MM.1S (cell line): ENCODE measurements around the gene PI4KA.

Experiments
- DNase-seq: peaks from one replicate; pipeline ENCODE4 v3.0.0-alpha.2; 2015
- H2AFZ ChIP-seq: fragments of 300-600 bp; sonication (generic); 2 replicates; pipeline ENCODE4 v1.6.0; 2016; ENCODE audit warnings: antibody characterized with exemption, low read length
- H3F3A ChIP-seq: fragments of 300-600 bp; sonication (generic); 2 replicates; pipeline ENCODE4 v1.6.1; 2016; ENCODE audit warnings: mild to moderate bottlenecking, antibody characterized with exemption, low read length, moderate library complexity, mixed read lengths; ENCODE audit not compliant: insufficient read depth
- H3K27ac ChIP-seq: fragments of 300-600 bp; sonication (generic); 2 replicates; pipeline ENCODE4 v1.5.1; 2016; ENCODE audit warnings: mild to moderate bottlenecking, low read length
- H3K27me3 ChIP-seq: fragments of 300-600 bp; sonication (generic); replicated peaks from 2 replicates; pipeline ENCODE4 v1.6.0; 2016; ENCODE audit warnings: low read length; ENCODE audit not compliant: insufficient read depth
- H3K36me3 ChIP-seq: fragments of 300-600 bp; sonication (generic); replicated peaks from 2 replicates; pipeline ENCODE4 v1.6.1; 2016; ENCODE audit warnings: mild to moderate bottlenecking, low read length, mixed read lengths; ENCODE audit not compliant: insufficient read depth
- H3K4me1 ChIP-seq: fragments of 300-600 bp; sonication (generic); 2 replicates; pipeline ENCODE4 v1.6.1; 2016; ENCODE audit warnings: low read length, mixed read lengths
- H3K4me2 ChIP-seq: fragments of 300-600 bp; sonication (generic); 2 replicates; pipeline ENCODE4 v1.6.0; 2016; ENCODE audit warnings: low read depth, low read length
- H3K4me3 ChIP-seq: fragments of 300-600 bp; sonication (generic); 2 replicates; pipeline ENCODE4 v1.5.1; 2016; ENCODE audit warnings: low read length, mixed read lengths
- H3K79me2 ChIP-seq: fragments of 300-600 bp; sonication (generic); 2 replicates; pipeline ENCODE4 v1.6.1; 2016; ENCODE audit warnings: mixed run types, low read length, mixed read lengths
- H3K9ac ChIP-seq: fragments of 300-600 bp; sonication (generic); 2 replicates; pipeline ENCODE4 v1.6.1; 2016; ENCODE audit warnings: low read length, mixed read lengths
- H3K9me2 ChIP-seq: fragments of 300-600 bp; sonication (generic); replicated peaks from 2 replicates; pipeline ENCODE4 v1.6.1; 2016; ENCODE audit warnings: mild to moderate bottlenecking, low read length, mixed read lengths; ENCODE audit not compliant: insufficient read depth
- H3K9me3 ChIP-seq: fragments of 300-600 bp; sonication (generic); replicated peaks from 2 replicates; pipeline ENCODE4 v1.6.1; 2016; ENCODE audit warnings: mild to moderate bottlenecking, low read length, mixed read lengths; ENCODE audit not compliant: insufficient read depth
- H4K20me1 ChIP-seq: fragments of 300-600 bp; sonication (generic); 2 replicates; pipeline ENCODE4 v1.6.1; 2016; ENCODE audit warnings: mild to moderate bottlenecking, low read length, moderate library complexity, mixed read lengths; ENCODE audit not compliant: insufficient read depth
- EZH2 ChIP-seq: fragments of 300-600 bp; sonication (generic); optimal IDR thresholded peaks from 2 replicates; pipeline ENCODE3; 2017; ENCODE audit warnings: low read depth, mild to moderate bottlenecking, antibody characterized with exemption, low read length, mixed read lengths
- EZH2phosphoT487 ChIP-seq: fragments of 300-600 bp; sonication (generic); IDR thresholded peaks from 2 replicates; pipeline ENCODE4 v1.6.1; 2018; ENCODE audit warnings: antibody characterized with exemption, low read length
- TF ChIP-seq, protein P1 (sequence below): fragments of 300-600 bp; sonication (generic); IDR thresholded peaks from 2 replicates; pipeline ENCODE4 v1.5.1; 2016; ENCODE audit warnings: antibody characterized with exemption, low read length, mixed read lengths

The PI4KA gene

DNA sequence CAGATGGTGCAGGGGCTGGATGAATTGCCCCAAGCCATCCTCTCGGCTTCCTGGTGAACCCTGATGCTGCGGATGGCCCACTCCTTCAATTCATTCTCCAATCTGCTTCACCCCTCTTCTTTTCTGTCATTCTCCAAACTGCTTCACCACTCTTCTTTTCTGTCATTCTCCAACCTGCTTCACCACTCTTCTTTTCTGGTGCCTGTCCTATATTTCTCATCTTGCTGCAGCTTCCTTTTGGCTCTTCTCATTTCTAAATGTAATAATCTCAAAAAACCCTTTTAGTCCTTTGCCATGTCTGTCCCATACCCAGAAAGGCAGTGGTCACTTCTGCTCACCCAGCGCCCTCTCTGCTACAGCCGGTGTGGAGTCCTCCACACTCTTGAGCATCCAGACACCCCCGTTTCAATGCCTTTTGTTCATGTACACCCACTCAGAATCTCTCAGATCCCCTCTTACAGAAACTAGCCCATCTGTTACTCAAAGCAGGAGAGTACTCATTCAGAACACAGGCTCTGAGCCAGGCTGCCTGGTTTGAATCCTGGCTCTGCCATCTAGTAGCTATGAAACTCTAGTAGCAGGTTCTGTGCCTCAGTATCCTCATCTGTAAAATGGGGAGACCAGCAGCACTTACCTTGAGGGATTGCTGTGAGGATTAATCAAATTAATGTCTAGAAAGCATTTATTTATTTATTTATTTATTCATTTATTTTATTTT, 69.8 kb downstream of the PI4KA start:
- H3K4me2 ChIP-seq: no peak overlapping the region
- no peak overlapping the region for H3K27ac ChIP-seq
- H3K9ac ChIP-seq: no peak overlapping the region
- H2AFZ ChIP-seq: no peak overlapping the region
- H3K79me2 ChIP-seq: no peaks in the 10 kb centered on the region
- H3K4me1 ChIP-seq: no peaks in the 10 kb centered on the region
- no peaks in the 10 kb centered on the region for H4K20me1 ChIP-seq
- H3K4me3 ChIP-seq: no peak overlapping the region
- H3F3A ChIP-seq: no peaks in the 10 kb centered on the region
- no peaks in the 10 kb centered on the region for H3K36me3 ChIP-seq
- no peaks in the 10 kb centered on the region for H3K9me3 ChIP-seq
- TF ChIP-seq, protein P1, sequence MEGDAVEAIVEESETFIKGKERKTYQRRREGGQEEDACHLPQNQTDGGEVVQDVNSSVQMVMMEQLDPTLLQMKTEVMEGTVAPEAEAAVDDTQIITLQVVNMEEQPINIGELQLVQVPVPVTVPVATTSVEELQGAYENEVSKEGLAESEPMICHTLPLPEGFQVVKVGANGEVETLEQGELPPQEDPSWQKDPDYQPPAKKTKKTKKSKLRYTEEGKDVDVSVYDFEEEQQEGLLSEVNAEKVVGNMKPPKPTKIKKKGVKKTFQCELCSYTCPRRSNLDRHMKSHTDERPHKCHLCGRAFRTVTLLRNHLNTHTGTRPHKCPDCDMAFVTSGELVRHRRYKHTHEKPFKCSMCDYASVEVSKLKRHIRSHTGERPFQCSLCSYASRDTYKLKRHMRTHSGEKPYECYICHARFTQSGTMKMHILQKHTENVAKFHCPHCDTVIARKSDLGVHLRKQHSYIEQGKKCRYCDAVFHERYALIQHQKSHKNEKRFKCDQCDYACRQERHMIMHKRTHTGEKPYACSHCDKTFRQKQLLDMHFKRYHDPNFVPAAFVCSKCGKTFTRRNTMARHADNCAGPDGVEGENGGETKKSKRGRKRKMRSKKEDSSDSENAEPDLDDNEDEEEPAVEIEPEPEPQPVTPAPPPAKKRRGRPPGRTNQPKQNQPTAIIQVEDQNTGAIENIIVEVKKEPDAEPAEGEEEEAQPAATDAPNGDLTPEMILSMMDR: no peak
- TF ChIP-seq EZH2: no peak
- TF ChIP-seq EZH2phosphoT487: no peak
- DNase-seq: no peak
- H3K27me3 ChIP-seq: no peaks in the 10 kb centered on the region
- H3K9me2 ChIP-seq: no peaks in the 10 kb centered on the region

DNA sequence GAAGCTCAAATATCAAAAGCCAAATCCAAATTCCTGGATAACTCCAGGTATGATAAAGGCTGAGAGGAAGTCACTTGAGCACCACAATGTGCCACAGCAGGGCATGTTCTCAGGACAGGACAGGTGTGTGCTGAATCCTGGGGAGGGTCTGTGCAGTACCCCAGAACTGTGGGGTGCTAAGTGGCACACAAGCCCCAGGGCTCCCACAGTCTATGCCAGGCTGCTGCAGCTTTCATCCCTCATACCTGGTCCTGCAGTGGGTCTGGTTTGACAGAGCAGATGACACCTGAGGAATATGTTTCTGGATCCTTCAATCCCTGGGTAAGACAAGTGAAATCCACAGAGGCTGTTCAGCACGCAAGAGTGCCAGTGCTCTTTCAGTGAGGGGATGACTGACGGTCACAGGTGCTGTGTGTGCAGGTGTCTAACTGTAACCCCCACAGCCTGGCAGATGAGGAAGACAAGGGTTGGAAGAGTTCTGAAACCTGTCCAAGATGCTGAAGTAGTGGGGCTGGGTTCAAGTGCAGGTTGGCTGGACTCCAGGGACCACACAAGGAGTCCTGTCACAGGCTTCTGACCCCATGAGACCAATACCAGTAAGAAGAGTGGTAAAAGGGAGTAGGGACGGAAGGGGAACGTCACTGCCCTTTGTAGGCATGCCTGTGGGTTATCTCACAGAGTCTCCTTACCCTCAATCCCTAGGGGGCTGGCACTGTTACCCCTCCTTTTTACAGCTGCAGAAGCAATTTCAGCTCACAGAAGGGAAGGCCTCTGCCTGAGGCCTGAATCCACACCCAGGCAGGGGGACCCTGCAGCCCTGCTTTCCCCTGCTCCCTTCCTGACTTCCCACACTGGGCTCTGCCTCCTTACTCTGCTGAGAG, 70.6 kb downstream of the PI4KA start:
- H3K9me3 ChIP-seq: no peaks in the 10 kb centered on the region
- H3K79me2 ChIP-seq: no peaks in the 10 kb centered on the region
- H3K4me3 ChIP-seq: no peak overlapping the region
- H3K27ac ChIP-seq: no peak overlapping the region
- no peak for DNase-seq
- H3K9ac ChIP-seq: no peak overlapping the region
- no peak overlapping the region for H2AFZ ChIP-seq
- no peaks in the 10 kb centered on the region for H3K36me3 ChIP-seq
- H3K4me2 ChIP-seq: no peak overlapping the region
- no peaks in the 10 kb centered on the region for H4K20me1 ChIP-seq
- no peaks in the 10 kb centered on the region for H3K4me1 ChIP-seq
- H3F3A ChIP-seq: no peaks in the 10 kb centered on the region
- H3K27me3 ChIP-seq: no peaks in the 10 kb centered on the region
- TF ChIP-seq, protein P1: no peak
- TF ChIP-seq EZH2: no peak
- TF ChIP-seq EZH2phosphoT487: no peak
- no peaks in the 10 kb centered on the region for H3K9me2 ChIP-seq

DNA sequence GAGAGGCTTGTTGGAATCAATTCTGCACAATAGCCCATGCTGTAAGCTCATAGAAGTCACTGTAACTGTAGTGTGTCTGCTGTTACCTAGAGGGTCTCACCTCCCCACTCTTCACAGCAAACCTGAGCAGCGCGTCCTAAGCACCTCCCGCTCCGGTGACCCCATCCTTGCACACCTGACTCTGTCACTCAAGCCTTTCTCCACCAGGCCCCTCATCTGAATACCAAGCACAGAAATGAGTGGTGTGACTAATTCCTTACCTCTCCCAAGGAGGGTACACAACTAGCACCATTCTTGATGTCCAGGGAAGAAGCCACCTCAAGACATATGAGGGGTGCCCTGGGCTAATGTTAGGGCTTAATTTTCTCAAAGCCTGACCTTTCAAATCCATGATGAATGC, 71.4 kb downstream of the PI4KA start:
- no peaks in the 10 kb centered on the region for H3K9me3 ChIP-seq
- no peaks in the 10 kb centered on the region for H3K9me2 ChIP-seq
- H3F3A ChIP-seq: no peaks in the 10 kb centered on the region
- H3K27me3 ChIP-seq: no peaks in the 10 kb centered on the region
- no peaks in the 10 kb centered on the region for H4K20me1 ChIP-seq
- H3K79me2 ChIP-seq: no peaks in the 10 kb centered on the region
- no peak overlapping the region for H3K9ac ChIP-seq
- DNase-seq: no peak
- H3K4me2 ChIP-seq: no peak overlapping the region
- no peak overlapping the region for H2AFZ ChIP-seq
- H3K27ac ChIP-seq: no peak overlapping the region
- no peaks in the 10 kb centered on the region for H3K36me3 ChIP-seq
- H3K4me3 ChIP-seq: no peak overlapping the region
- H3K4me1 ChIP-seq: no peaks in the 10 kb centered on the region
- TF ChIP-seq EZH2 (no peak), EZH2phosphoT487 (no peak)
- TF ChIP-seq, protein P1: no peak
